ENCODE results near the gene CCR9. TPM values are rescaled to one million over a fixed set of nuclear protein-coding genes. Genes with fewer than 3 reads are reported as not detected.

CCR9 gene
- total RNA-seq, 1 donor from 2014 or later: not detected

- Histone ChIP-seq H3F3A (ENCODE audit: low read depth) (no peaks in the 10 kb centered on the region), H3K9me3 (ENCODE audit: low read depth) (no peaks in the 10 kb centered on the region), H3K4me1 (no peaks in the 10 kb centered on the region), H3K9ac (no peak overlapping the region), H3K36me3 (no peaks in the 10 kb centered on the region), H2AFZ (replicated peaks) (no peak overlapping the region), H3K27me3 (no peaks in the 10 kb centered on the region), H3K4me3 (no peak overlapping the region), H3K79me2 (ENCODE audit: low read depth) (no peaks in the 10 kb centered on the region), H3K27ac (no peak overlapping the region), H4K20me1 (ENCODE audit: low read depth) (no peaks in the 10 kb centered on the region), H3K4me2 (no peak overlapping the region)
- Mint-ChIP-seq H3K9me3 (no peaks in the 10 kb centered on the region), H3K27me3 (ENCODE audit: insufficient read depth, low read depth) (peaks cover 5% of the 10 kb centered on the region), H3K4me1 (peaks cover 21% of the 10 kb centered on the region), H3K4me3 (no peak overlapping the region), H3K36me3 (no peaks in the 10 kb centered on the region), H3K27ac (no peak overlapping the region)
- DNase-seq (ENCODE audit: low spot score): no peak
- TF ChIP-seq CTCF (IDR thresholded peaks at IDR 0.05): no peak
Measured at GRCh38 chr3:45912435-45912834, 26.1 kb downstream of the CCR9 start.

GRCh38 chr3:45914362-45915058 is 28.2 kb downstream of the CCR9 start:
- Histone ChIP-seq H3K9ac (no peak overlapping the region), H3K4me1 (no peaks in the 10 kb centered on the region), H2AFZ (replicated peaks) (no peak overlapping the region), H3K4me2 (no peak overlapping the region), H3K36me3 (no peaks in the 10 kb centered on the region), H3K79me2 (ENCODE audit: low read depth) (no peaks in the 10 kb centered on the region), H3K27ac (no peak overlapping the region), H3K9me3 (ENCODE audit: low read depth) (no peaks in the 10 kb centered on the region), H3F3A (ENCODE audit: low read depth) (no peaks in the 10 kb centered on the region), H4K20me1 (ENCODE audit: low read depth) (no peaks in the 10 kb centered on the region), H3K4me3 (no peak overlapping the region), H3K27me3 (no peaks in the 10 kb centered on the region)
- H3K27ac Mint-ChIP-seq: no peak overlapping the region
- no peak for TF ChIP-seq CTCF (IDR thresholded peaks at IDR 0.05)
- H3K36me3 Mint-ChIP-seq: no peaks in the 10 kb centered on the region
- H3K27me3 Mint-ChIP-seq (ENCODE audit: insufficient read depth, low read depth): peaks cover 5% of the 10 kb centered on the region
- peaks cover 24% of the 10 kb centered on the region for H3K4me1 Mint-ChIP-seq
- DNase-seq (ENCODE audit: low spot score): no peak
- no peaks in the 10 kb centered on the region for H3K9me3 Mint-ChIP-seq
- no peak overlapping the region for H3K4me3 Mint-ChIP-seq

GRCh38 chr3:45915059-45915439 is 28.7 kb downstream of the CCR9 start:
- TF ChIP-seq EZH2phosphoT487 (IDR thresholded peaks at IDR 0.05): no peak
- TF ChIP-seq CTCF (IDR thresholded peaks at IDR 0.05): no peak
- no peak for TF ChIP-seq EZH2 (IDR thresholded peaks at IDR 0.05)
- Histone ChIP-seq H3K9me3 (ENCODE audit: low read depth) (no peaks in the 10 kb centered on the region), H2AFZ (replicated peaks) (no peak overlapping the region), H3K27ac (no peak overlapping the region), H3K36me3 (no peaks in the 10 kb centered on the region), H3K27me3 (no peaks in the 10 kb centered on the region), H3K4me3 (no peak overlapping the region), H4K20me1 (ENCODE audit: low read depth) (no peaks in the 10 kb centered on the region), H3F3A (ENCODE audit: low read depth) (no peaks in the 10 kb centered on the region), H3K4me2 (no peak overlapping the region), H3K9ac (no peak overlapping the region), H3K79me2 (ENCODE audit: low read depth) (no peaks in the 10 kb centered on the region), H3K4me1 (no peaks in the 10 kb centered on the region)
- Mint-ChIP-seq H3K27ac (no peak overlapping the region), H3K27me3 (ENCODE audit: insufficient read depth, low read depth) (peaks cover 5% of the 10 kb centered on the region), H3K4me3 (peak overlapping the region; percentile 33), H3K4me1 (peaks cover 24% of the 10 kb centered on the region), H3K36me3 (no peaks in the 10 kb centered on the region), H3K9me3 (no peaks in the 10 kb centered on the region)
- DNase-seq (ENCODE audit: low spot score): no peak
